T-helper 1 cell (primary cell): ENCODE measurements around the gene KCNG2.

Source experiments
- DNase-seq, 5 donors: peaks; one replicate each; pipeline ENCODE4 v3.0.0-alpha.2; 2012 to 2020

The KCNG2 gene

GRCh38 chr18:79823120-79823519, 25.4 kb downstream of the KCNG2 start:
- no peak for DNase-seq

GRCh38 chr18:79825913-79826312, 28.2 kb downstream of the KCNG2 start:
- no peak for DNase-seq

- no peak for DNase-seq
These were observed 29.2 kb downstream of the KCNG2 start for GRCh38 chr18:79826966-79827365.

GRCh38 chr18:79828258-79828657, 30.5 kb downstream of the KCNG2 start:
- no peak for DNase-seq

GRCh38 chr18:79829136-79829854, 31.6 kb downstream of the KCNG2 start:
- no peak for DNase-seq

GRCh38 chr18:79832169-79832568, 34.4 kb downstream of the KCNG2 start:
- no peak for DNase-seq

GRCh38 chr18:79834834-79835233, 37.1 kb downstream of the KCNG2 start:
- no peak for DNase-seq

- DNase-seq: no peak
These were observed 44.2 kb downstream of the KCNG2 start for GRCh38 chr18:79841936-79842335.

- no peak for DNase-seq
These were observed 47.3 kb downstream of the KCNG2 start for GRCh38 chr18:79844999-79845563.

GRCh38 chr18:79846936-79847557, 49.3 kb downstream of the KCNG2 start:
- DNase-seq: no peak

- DNase-seq: no peak
These were observed 50.0 kb downstream of the KCNG2 start for GRCh38 chr18:79847606-79848293.

GRCh38 chr18:79848294-79848578, 50.5 kb downstream of the KCNG2 start:
- no peak for DNase-seq

GRCh38 chr18:79848579-79849327, 51.0 kb downstream of the KCNG2 start:
- DNase-seq: no peak

GRCh38 chr18:79849328-79850207, 51.8 kb downstream of the KCNG2 start:
- no peak for DNase-seq

- no peak for DNase-seq
These were observed 53.0 kb downstream of the KCNG2 start for GRCh38 chr18:79850731-79851130.

GRCh38 chr18:79851489-79851888, 53.8 kb downstream of the KCNG2 start:
- DNase-seq: no peak

GRCh38 chr18:79851950-79852349, 54.2 kb downstream of the KCNG2 start:
- no peak for DNase-seq

GRCh38 chr18:79852561-79853302, 55.0 kb downstream of the KCNG2 start:
- no peak for DNase-seq

GRCh38 chr18:79853303-79853992, 55.7 kb downstream of the KCNG2 start:
- no peak for DNase-seq

GRCh38 chr18:79853993-79854364, 56.2 kb downstream of the KCNG2 start:
- DNase-seq: no peak
